HepG2 (cell line): Measurements from ENCODE around the gene TALDO1. TPM values are rescaled to one million over a fixed set of nuclear protein-coding genes. Genes with fewer than 3 reads are reported as not detected.

Experiments
- ASH2L ChIP-seq: fragments of 300-600, 200-600 bp; sonication (generic); IDR thresholded peaks from 2 replicates; pipeline ENCODE4 v1.7.0; 2017; ENCODE audit warnings: low read depth, mild to moderate bottlenecking, moderate library complexity, mixed read lengths, low read length; ENCODE audit not compliant: insufficient read length
- DNMT1 ChIP-seq: sonication (generic); formaldehyde crosslinking; IDR thresholded peaks from 2 replicates; pipeline ENCODE4 v1.5.1; 2020; ENCODE audit warnings: mild to moderate bottlenecking, missing genetic modification reagents
- GABPB1 ChIP-seq: IDR thresholded peaks from 2 replicates; pipeline ENCODE4 v1.6.1; 2016; ENCODE audit warnings: mild to moderate bottlenecking, missing genetic modification reagents, moderate library complexity, missing compliant biosample characterization
- HMGA1 ChIP-seq: sonication (generic); formaldehyde crosslinking; conservative IDR thresholded peaks from 2 replicates; pipeline ENCODE4 v1.4.0; 2020; ENCODE audit warnings: missing genetic modification reagents
- HOXA9 ChIP-seq: sonication (generic); formaldehyde crosslinking; IDR thresholded peaks from 2 replicates; pipeline ENCODE4 v1.8.1; 2022; ENCODE audit warnings: missing genetic modification reagents, mild to moderate bottlenecking, moderate library complexity, borderline replicate concordance
- IRF9 ChIP-seq: sonication (generic); formaldehyde crosslinking; IDR thresholded peaks from 2 replicates; pipeline ENCODE4 v1.8.0; 2022; ENCODE audit warnings: missing genetic modification reagents, mild to moderate bottlenecking, borderline replicate concordance
- KIAA2018 ChIP-seq: sonication (generic); formaldehyde crosslinking; IDR thresholded peaks from 2 replicates; pipeline ENCODE4 v1.5.0; 2020; ENCODE audit warnings: mild to moderate bottlenecking, missing genetic modification reagents, borderline replicate concordance
- KLF6 ChIP-seq: IDR thresholded peaks from 2 replicates; pipeline ENCODE4 v1.8.0; 2016; ENCODE audit warnings: missing biosample characterization, missing genetic modification reagents
- PAX8 ChIP-seq: sonication (generic); formaldehyde crosslinking; IDR thresholded peaks from 2 replicates; pipeline ENCODE4 v1.8.0; 2022; ENCODE audit warnings: mild to moderate bottlenecking, missing genetic modification reagents, borderline replicate concordance
- SIN3B ChIP-seq: fragments of 150-350 bp; IDR thresholded peaks from 2 replicates; pipeline ENCODE4 v1.6.1; 2014; ENCODE audit warnings: low read length
- SMC3 ChIP-seq: IDR thresholded peaks from 2 replicates; pipeline ENCODE4 v1.6.1; 2011; ENCODE audit warnings: low read length, improper control_type of control experiment
- SP1 ChIP-seq, 2 experiments: fragments of 450-650 bp in 1 of 2; sonication (generic) in 1 of 2; formaldehyde crosslinking in 1 of 2; IDR thresholded peaks; 2 replicates each; pipeline versions ENCODE4 v1.4.0 to v1.6.1; 2016 to 2020; ENCODE audit warnings: missing genetic modification reagents in 1 of 2
- TBP ChIP-seq: sonication (generic); formaldehyde crosslinking; IDR thresholded peaks from 2 replicates; pipeline ENCODE4 v1.5.0; 2020; ENCODE audit warnings: missing genetic modification reagents
- TRIM24 ChIP-seq: sonication (generic); formaldehyde crosslinking; IDR thresholded peaks from 2 replicates; pipeline ENCODE4 v1.8.0; 2022; ENCODE audit warnings: mild to moderate bottlenecking, missing genetic modification reagents
- YY1 ChIP-seq: IDR thresholded peaks from 2 replicates; pipeline ENCODE4 v1.6.1; 2011; ENCODE audit warnings: low read length, low read depth, moderate library complexity, mild to moderate bottlenecking; ENCODE audit not compliant: insufficient read depth, insufficient replicate concordance
- ZNF367 ChIP-seq: sonication (generic); formaldehyde crosslinking; IDR thresholded peaks from 2 replicates; pipeline ENCODE4 v1.4.0; 2020; ENCODE audit warnings: missing genetic modification reagents, borderline replicate concordance
- ZNF414 ChIP-seq: sonication (generic); formaldehyde crosslinking; IDR thresholded peaks from 2 replicates; pipeline ENCODE4 v1.5.0; 2020; ENCODE audit warnings: missing genetic modification reagents
- ZNF629 ChIP-seq: sonication (generic); formaldehyde crosslinking; conservative IDR thresholded peaks from 2 replicates; pipeline ENCODE4 v1.5.0; 2020; ENCODE audit warnings: missing genetic modification reagents
- ZNF850 ChIP-seq: sonication (generic); formaldehyde crosslinking; conservative IDR thresholded peaks from 2 replicates; pipeline ENCODE4 v1.9.0; 2021; ENCODE audit warnings: mild to moderate bottlenecking, missing genetic modification reagents
- polyA plus RNA-seq, 8 experiments: library from polyadenylated mRNA; depleted of rRNA in 3 of 8; stranded (reverse) in 7 of 8; unstranded in 1 of 8; fragments of >200 nt; fragmentation: Illumina TruSeq in 4 of 8; extraction: Trizol in 4 of 8; gene quantifications; 2 replicates each; pipeline versions ENCODE4 v1.2.1 to v1.2.3, GENCODE V29; 2011 to 2016; ENCODE audit warnings: low read depth in 4 of 8, missing spikeins in 1 of 8, mixed read lengths in 1 of 8; ENCODE audit not compliant: insufficient read depth in 1 of 8
- total RNA-seq, 5 experiments: library from RNA; depleted of rRNA; stranded (reverse); fragments of >200 nt; fragmentation: Illumina TruSeq; extraction: Trizol; gene quantifications; 2 replicates each; pipeline ENCODE4 v1.2.3, GENCODE V29; 2016; ENCODE audit warnings: low read depth in 1 of 5

Gene TALDO1
- total and polyA plus RNA-seq, 2 of the 13 experiments (the other 11 are each of a cell fraction or from before 2014, with no cell fraction given): 107 to 240 TPM

- TF ChIP-seq ZNF414 (CRISPR knock-in tag): no peak
- no peak for TF ChIP-seq ASH2L
- 0 out of 2 replicates have a peak, but pooled peaks have one; percentile 15 for TF ChIP-seq KLF6 (CRISPR knock-in tag)
- no peak for TF ChIP-seq SP1 (IDR thresholded peaks at IDR 0.05)
- TF ChIP-seq SP1 (CRISPR knock-in tag; IDR thresholded peaks at IDR 0.05): no peak
- peak; percentile 76; the same call in 1 of the 2 replicates for TF ChIP-seq IRF9 (CRISPR knock-in tag)
- TF ChIP-seq GABPB1 (CRISPR knock-in tag): peak; percentile 55
- TF ChIP-seq YY1: peak; percentile 89
- TF ChIP-seq KIAA2018: no peak
- no peak for TF ChIP-seq ZNF367 (CRISPR knock-in tag)
- TF ChIP-seq DNMT1 (CRISPR knock-in tag): peak; percentile 77; the same call in 1 of the 2 replicates
- peak; percentile 64; the same call in 1 of the 2 replicates for TF ChIP-seq TBP (CRISPR knock-in tag)
- no peak; the same call in 1 of the 2 replicates for TF ChIP-seq HOXA9 (CRISPR knock-in tag)
- TF ChIP-seq TRIM24 (CRISPR knock-in tag): no peak
- TF ChIP-seq ZNF629 (CRISPR knock-in tag): 0 out of 2 replicates have a peak, but pooled peaks have one; percentile 16
- no peak for TF ChIP-seq PAX8 (CRISPR knock-in tag)
- no peak for TF ChIP-seq HMGA1 (CRISPR knock-in tag)
- no peak for TF ChIP-seq ZNF850 (CRISPR knock-in tag)
- TF ChIP-seq SIN3B: no peak
- no peak for TF ChIP-seq SMC3
These were observed 30.3 kb downstream of the TALDO1 start, which contains the start of gene GATD1 (continued) for GRCh38 chr11:777288-778255.
